RWPE2 (cell line): ENCODE measurements around the gene UBE2L5.
A peak's percentile ranks its signal among the peaks of the same experiment; 100 is the strongest.

Experiments used
- ATAC-seq: fragments of 200-7000 bp; cut with Tn5 transposase; 3 replicates; pipeline ENCODE4 v1.9.1; 2021; ENCODE audit warnings: low read depth
- DNase-seq: peaks from one replicate; pipeline ENCODE4 v3.0.0-alpha.2; 2020; ENCODE audit warnings: low spot score
- H3K27ac ChIP-seq: fragments of 450-650 bp; 2 replicates; pipeline ENCODE4 v1.5.1; 2017; ENCODE audit warnings: mild to moderate bottlenecking; ENCODE audit not compliant: poor library complexity, severe bottlenecking
- H3K27me3 ChIP-seq: fragments of 250-450 bp; sonication (Bioruptor Pico); 2 replicates; pipeline ENCODE4 v1.5.1; 2021; ENCODE audit warnings: mild to moderate bottlenecking, moderate library complexity; ENCODE audit not compliant: insufficient read depth, poor library complexity, severe bottlenecking
- H3K36me3 ChIP-seq: fragments of 250-450 bp; sonication (Bioruptor Pico); 2 replicates; pipeline ENCODE4 v1.5.1; 2020; ENCODE audit warnings: low read depth, mild to moderate bottlenecking, moderate library complexity
- H3K4me1 ChIP-seq: fragments of 250-450 bp; sonication (Bioruptor Pico); 2 replicates; pipeline ENCODE4 v1.5.1; 2021; ENCODE audit warnings: mild to moderate bottlenecking, moderate library complexity; ENCODE audit not compliant: insufficient read depth, poor library complexity, severe bottlenecking
- H3K4me3 ChIP-seq: fragments of 250-450 bp; sonication (Bioruptor Pico); 2 replicates; pipeline ENCODE4 v1.5.1; 2021; ENCODE audit warnings: mild to moderate bottlenecking, moderate library complexity; ENCODE audit not compliant: severe bottlenecking
- H3K9me3 ChIP-seq: fragments of 250-450 bp; sonication (Bioruptor Pico); 2 replicates; pipeline ENCODE4 v1.5.1; 2021; ENCODE audit warnings: mild to moderate bottlenecking, moderate library complexity; ENCODE audit not compliant: severe bottlenecking
- TF ChIP-seq, protein P1 (sequence below): fragments of 450-650 bp; IDR thresholded peaks from one replicate; pipeline ENCODE4 v1.5.1; 2017; ENCODE audit warnings: mild to moderate bottlenecking, moderate library complexity; ENCODE audit not compliant: poor library complexity, severe bottlenecking

The UBE2L5 gene

DNA sequence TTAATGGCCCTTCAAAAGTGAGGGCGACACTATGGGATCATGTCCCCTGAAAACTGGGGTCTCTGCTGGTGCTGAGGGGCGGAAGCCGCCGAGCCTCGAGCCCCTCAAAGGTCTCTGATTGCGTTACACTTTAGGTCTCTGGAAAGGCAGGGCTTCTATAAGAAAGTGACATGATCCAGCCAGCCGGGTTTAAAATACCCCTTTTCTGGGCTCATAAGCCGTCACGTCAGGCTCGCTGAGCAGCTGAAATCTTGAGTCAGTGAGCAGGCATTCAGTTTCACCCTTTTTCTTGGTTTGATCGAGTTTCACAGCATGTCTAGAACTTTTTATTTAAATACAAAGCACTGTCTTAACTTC lies 44.0 kb downstream of the UBE2L5 start:
- H3K36me3 ChIP-seq: peaks cover 26% of the 10 kb centered on the region
- ATAC-seq: no peak
- peak overlapping the region; percentile 87 for H3K27ac ChIP-seq
- DNase-seq: no peak
- H3K9me3 ChIP-seq: no peaks in the 10 kb centered on the region
- no peaks in the 10 kb centered on the region for H3K27me3 ChIP-seq
- TF ChIP-seq, protein P1, sequence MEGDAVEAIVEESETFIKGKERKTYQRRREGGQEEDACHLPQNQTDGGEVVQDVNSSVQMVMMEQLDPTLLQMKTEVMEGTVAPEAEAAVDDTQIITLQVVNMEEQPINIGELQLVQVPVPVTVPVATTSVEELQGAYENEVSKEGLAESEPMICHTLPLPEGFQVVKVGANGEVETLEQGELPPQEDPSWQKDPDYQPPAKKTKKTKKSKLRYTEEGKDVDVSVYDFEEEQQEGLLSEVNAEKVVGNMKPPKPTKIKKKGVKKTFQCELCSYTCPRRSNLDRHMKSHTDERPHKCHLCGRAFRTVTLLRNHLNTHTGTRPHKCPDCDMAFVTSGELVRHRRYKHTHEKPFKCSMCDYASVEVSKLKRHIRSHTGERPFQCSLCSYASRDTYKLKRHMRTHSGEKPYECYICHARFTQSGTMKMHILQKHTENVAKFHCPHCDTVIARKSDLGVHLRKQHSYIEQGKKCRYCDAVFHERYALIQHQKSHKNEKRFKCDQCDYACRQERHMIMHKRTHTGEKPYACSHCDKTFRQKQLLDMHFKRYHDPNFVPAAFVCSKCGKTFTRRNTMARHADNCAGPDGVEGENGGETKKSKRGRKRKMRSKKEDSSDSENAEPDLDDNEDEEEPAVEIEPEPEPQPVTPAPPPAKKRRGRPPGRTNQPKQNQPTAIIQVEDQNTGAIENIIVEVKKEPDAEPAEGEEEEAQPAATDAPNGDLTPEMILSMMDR: no peak
- peak overlapping the region; percentile 99 for H3K4me3 ChIP-seq
- H3K4me1 ChIP-seq: peaks cover 21% of the 10 kb centered on the region

DNA sequence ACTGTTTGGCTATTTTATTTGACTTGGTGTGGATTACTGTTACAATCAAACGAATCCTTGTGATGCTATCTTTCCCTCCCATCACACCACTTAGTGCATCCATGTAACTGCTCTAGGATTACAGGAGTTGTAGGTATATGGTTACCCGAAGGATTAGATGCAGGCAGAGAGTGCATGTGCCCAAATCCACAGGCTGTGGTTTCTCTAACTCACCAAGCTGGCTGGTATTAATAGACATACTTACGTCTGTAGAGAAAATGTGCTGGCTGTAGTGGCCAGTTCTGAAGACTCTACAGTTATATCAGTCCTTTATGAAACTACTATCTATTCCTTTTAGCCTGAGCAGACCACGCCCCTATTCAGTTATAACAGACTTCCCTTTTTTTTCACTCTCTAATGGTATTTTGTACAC lies 44.6 kb downstream of the UBE2L5 start:
- Histone ChIP-seq H3K27me3 (no peaks in the 10 kb centered on the region), H3K4me1 (peaks cover 21% of the 10 kb centered on the region), H3K4me3 (no peak overlapping the region), H3K27ac (peak overlapping the region; percentile 87), H3K36me3 (peaks cover 21% of the 10 kb centered on the region), H3K9me3 (no peaks in the 10 kb centered on the region)
- no peak for ATAC-seq
- no peak for DNase-seq
- TF ChIP-seq, protein P1: no peak

DNA sequence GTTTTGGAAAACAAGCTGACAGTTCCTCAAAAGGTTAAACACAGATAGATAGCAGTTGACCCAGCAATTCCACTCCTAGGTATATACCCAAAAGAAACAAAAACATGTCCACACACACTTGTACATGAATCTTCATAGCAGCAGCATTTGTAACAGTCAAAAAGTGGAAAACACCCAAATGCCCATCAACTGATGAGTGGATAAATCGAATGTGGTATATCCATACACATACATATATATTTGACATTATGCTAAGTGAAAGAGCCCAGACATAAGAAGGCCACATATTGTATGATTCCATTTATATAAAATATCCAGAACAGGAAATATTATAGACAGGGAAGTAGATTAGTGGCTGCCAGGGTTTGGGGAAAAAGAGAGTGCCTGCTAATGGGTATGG lies 51.4 kb downstream of the UBE2L5 start:
- Histone ChIP-seq H3K4me1 (no peaks in the 10 kb centered on the region), H3K27me3 (no peaks in the 10 kb centered on the region), H3K4me3 (no peak overlapping the region), H3K27ac (no peak overlapping the region), H3K36me3 (no peaks in the 10 kb centered on the region), H3K9me3 (no peaks in the 10 kb centered on the region)
- TF ChIP-seq, protein P1: no peak
- ATAC-seq (no peak), DNase-seq (no peak)

DNA sequence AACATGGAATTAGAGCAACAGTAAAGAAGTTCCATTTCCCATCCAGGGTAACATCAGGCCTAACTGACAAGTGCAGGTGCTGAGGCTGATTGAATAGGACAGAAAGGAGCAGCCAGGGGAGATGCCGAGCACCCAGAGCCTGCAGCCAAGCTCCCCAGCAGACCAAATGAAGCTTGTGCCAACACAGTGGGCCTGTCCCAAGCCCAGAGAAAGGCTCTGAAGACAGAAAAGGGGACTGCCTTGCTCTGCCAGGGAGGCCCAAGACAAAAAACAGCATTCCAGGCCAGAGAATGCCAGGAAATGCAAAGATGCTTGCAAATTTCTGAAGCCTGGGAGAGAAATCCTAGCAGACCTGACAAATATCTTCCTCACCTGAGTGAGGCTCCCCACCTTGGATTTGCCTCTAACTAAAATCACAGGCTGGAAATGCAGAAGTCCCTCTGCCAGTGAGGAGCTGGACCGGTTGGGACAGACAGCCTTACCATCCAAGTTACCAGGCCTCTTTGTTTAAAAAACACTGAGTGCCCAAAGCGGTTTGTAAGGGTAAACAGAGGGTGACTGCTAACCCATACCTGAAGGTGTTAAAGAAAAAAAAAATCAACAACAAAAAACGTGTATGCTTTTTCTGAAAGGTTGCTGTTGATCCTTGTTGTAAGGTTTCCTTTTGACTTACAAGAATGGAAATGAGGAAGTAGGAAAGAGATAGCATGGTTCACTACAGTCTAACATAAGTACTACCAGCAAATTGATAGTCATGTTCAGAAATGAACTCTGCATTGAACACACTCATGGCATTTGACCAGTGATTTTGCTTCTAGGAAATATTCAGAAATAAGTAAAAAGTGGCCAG lies 55.3 kb downstream of the UBE2L5 start:
- Histone ChIP-seq H3K36me3 (no peaks in the 10 kb centered on the region), H3K4me1 (no peaks in the 10 kb centered on the region), H3K27ac (no peak overlapping the region), H3K9me3 (no peaks in the 10 kb centered on the region), H3K4me3 (no peak overlapping the region), H3K27me3 (no peaks in the 10 kb centered on the region)
- ATAC-seq (no peak), DNase-seq (no peak)
- TF ChIP-seq, protein P1: no peak
